ENCODE measurements around the gene ZNF280A.

Gene ZNF280A

GRCh38 chr22:22547226-22547625 lies 27.2 kb upstream of the ZNF280A start (continued):
- TF ChIP-seq BACH2 (CRISPR knock-in tag; IDR thresholded peaks at IDR 0.05; ENCODE audit: borderline replicate concordance), result no peak

- TF ChIP-seq ISL1 (CRISPR knock-in tag; IDR thresholded peaks at IDR 0.05) (no peak), BACH2 (CRISPR knock-in tag; IDR thresholded peaks at IDR 0.05; ENCODE audit: borderline replicate concordance) (no peak), CREB5 (CRISPR knock-in tag; IDR thresholded peaks at IDR 0.05; ENCODE audit: low read depth) (no peak), ZNF565 (CRISPR knock-in tag; conservative IDR thresholded peaks at IDR 0.05; ENCODE audit: low read depth) (no peak), ZFP3 (CRISPR knock-in tag; IDR thresholded peaks at IDR 0.05) (no peak), PATZ1 (CRISPR knock-in tag; IDR thresholded peaks at IDR 0.05; ENCODE audit: borderline replicate concordance) (no peak), TSHZ2 (CRISPR knock-in tag; IDR thresholded peaks at IDR 0.05) (no peak), ZC3H10 (CRISPR knock-in tag; IDR thresholded peaks at IDR 0.05) (no peak), OSR1 (CRISPR knock-in tag; IDR thresholded peaks at IDR 0.05) (no peak), ZNF70 (CRISPR knock-in tag; IDR thresholded peaks at IDR 0.05) (no peak), ESRRG (CRISPR knock-in tag; IDR thresholded peaks at IDR 0.05) (no peak), RARB (CRISPR knock-in tag; IDR thresholded peaks at IDR 0.05) (no peak), SNAI2 (CRISPR knock-in tag; IDR thresholded peaks at IDR 0.05) (no peak), ZNF8 (CRISPR knock-in tag; IDR thresholded peaks at IDR 0.05) (no peak), CSDC2 (CRISPR knock-in tag; IDR thresholded peaks at IDR 0.05) (no peak)
- peak; percentile 35 for ATAC-seq
These were observed 26.4 kb upstream of the ZNF280A start for GRCh38 chr22:22546490-22546889.

- ATAC-seq, result no peak; the same call in 2 of the 3 replicates
- TF ChIP-seq PPARA (CRISPR knock-in tag; IDR thresholded peaks at IDR 0.05; ENCODE audit: borderline replicate concordance) (no peak), POU6F1 (CRISPR knock-in tag; IDR thresholded peaks at IDR 0.05; ENCODE audit: borderline replicate concordance, low read depth) (no peak), ZNF565 (CRISPR knock-in tag; conservative IDR thresholded peaks at IDR 0.05; ENCODE audit: low read depth) (no peak), ZC3H10 (CRISPR knock-in tag; IDR thresholded peaks at IDR 0.05) (no peak), ZNF70 (CRISPR knock-in tag; IDR thresholded peaks at IDR 0.05) (no peak), ZFP3 (CRISPR knock-in tag; IDR thresholded peaks at IDR 0.05) (no peak), PATZ1 (CRISPR knock-in tag; IDR thresholded peaks at IDR 0.05; ENCODE audit: borderline replicate concordance) (no peak), ISL1 (CRISPR knock-in tag; IDR thresholded peaks at IDR 0.05) (no peak), ZNF8 (CRISPR knock-in tag; IDR thresholded peaks at IDR 0.05) (no peak), CREB5 (CRISPR knock-in tag; IDR thresholded peaks at IDR 0.05; ENCODE audit: low read depth) (no peak), ARNTL (CRISPR knock-in tag; IDR thresholded peaks at IDR 0.05; ENCODE audit: borderline replicate concordance, low read depth) (no peak), TOX (CRISPR knock-in tag; IDR thresholded peaks at IDR 0.05; ENCODE audit: borderline replicate concordance) (no peak), CSDC2 (CRISPR knock-in tag; IDR thresholded peaks at IDR 0.05) (no peak), BACH2 (CRISPR knock-in tag; IDR thresholded peaks at IDR 0.05; ENCODE audit: borderline replicate concordance) (no peak), ZFP30 (CRISPR knock-in tag; IDR thresholded peaks at IDR 0.05) (no peak), GLIS3 (CRISPR knock-in tag; IDR thresholded peaks at IDR 0.05) (no peak), RARB (CRISPR knock-in tag; IDR thresholded peaks at IDR 0.05) (no peak), TCF4 (CRISPR knock-in tag; IDR thresholded peaks at IDR 0.05; ENCODE audit: borderline replicate concordance) (no peak), SNAI2 (CRISPR knock-in tag; IDR thresholded peaks at IDR 0.05) (no peak)
These were observed 25.0 kb upstream of the ZNF280A start for GRCh38 chr22:22545084-22545483.

Data from SK-N-SH treated with all-trans-retinoic acid at 6 μM for 48 hours (cell line).